Trophoblast cell (in vitro differentiated cells and primary cell): ENCODE results near the gene PLA2G3.

Source experiments
- DNase-seq, 2 donors: peaks; one replicate each; pipeline ENCODE4 v3.0.0-alpha.2; 2016
- H2AFZ ChIP-seq: 2 replicates; pipeline ENCODE4 v1.6.1; 2013; ENCODE audit warnings: low read length, moderate library complexity, mild to moderate bottlenecking; ENCODE audit not compliant: insufficient read depth, poor library complexity
- H2AK5ac ChIP-seq: 2 replicates; pipeline ENCODE4 v1.6.1; 2013; ENCODE audit warnings: mild to moderate bottlenecking, low read length
- H2BK120ac ChIP-seq: 2 replicates; pipeline ENCODE4 v1.6.1; 2013; ENCODE audit warnings: low read length, mild to moderate bottlenecking, moderate library complexity; ENCODE audit not compliant: insufficient read depth, poor library complexity
- H2BK12ac ChIP-seq: 2 replicates; pipeline ENCODE4 v1.6.1; 2013; ENCODE audit warnings: mild to moderate bottlenecking, low read length, moderate library complexity
- H2BK5ac ChIP-seq: 2 replicates; pipeline ENCODE4 v1.6.1; 2013; ENCODE audit warnings: low read length, low read depth, moderate library complexity, mild to moderate bottlenecking; ENCODE audit not compliant: poor library complexity
- H3K14ac ChIP-seq: 2 replicates; pipeline ENCODE4 v1.6.1; 2013; ENCODE audit warnings: mild to moderate bottlenecking, low read length
- H3K18ac ChIP-seq: 2 replicates; pipeline ENCODE4 v1.6.1; 2013; ENCODE audit warnings: mild to moderate bottlenecking, low read length
- H3K23ac ChIP-seq: 2 replicates; pipeline ENCODE4 v1.6.1; 2013; ENCODE audit warnings: low read length
- H3K27ac ChIP-seq: 2 replicates; pipeline ENCODE4 v1.5.1; 2013; ENCODE audit warnings: low read depth, mild to moderate bottlenecking, inconsistent platforms, low read length, moderate library complexity
- H3K27me3 ChIP-seq: 2 replicates; pipeline ENCODE4 v1.6.1; 2013; ENCODE audit warnings: inconsistent platforms, mild to moderate bottlenecking, low read length, moderate library complexity; ENCODE audit not compliant: insufficient read depth
- H3K36me3 ChIP-seq, 2 experiments: 1 replicate in 1 of 2; 2 replicates in 1 of 2; pipeline ENCODE4 v1.6.1; 2013; ENCODE audit warnings: low read length in 2 of 2, mild to moderate bottlenecking in 2 of 2, moderate library complexity in 1 of 2; ENCODE audit not compliant: insufficient read depth in 2 of 2, control insufficient read depth in 1 of 2
- H3K4ac ChIP-seq: 2 replicates; pipeline ENCODE4 v1.6.1; 2013; ENCODE audit warnings: low read depth, mild to moderate bottlenecking, low read length, moderate library complexity
- H3K4me1 ChIP-seq, 2 experiments: 1 replicate in 1 of 2; 2 replicates in 1 of 2; pipeline ENCODE4 v1.6.1; 2013; ENCODE audit warnings: low read length in 2 of 2, mild to moderate bottlenecking in 2 of 2, moderate library complexity in 1 of 2; ENCODE audit not compliant: insufficient read depth in 2 of 2, control insufficient read depth in 1 of 2
- H3K4me2 ChIP-seq: 2 replicates; pipeline ENCODE4 v1.6.1; 2013; ENCODE audit warnings: inconsistent platforms, mild to moderate bottlenecking, low read length, moderate library complexity
- H3K4me3 ChIP-seq: 2 replicates; pipeline ENCODE4 v1.5.1; 2013; ENCODE audit warnings: mild to moderate bottlenecking, low read depth, low read length, inconsistent platforms
- H3K79me1 ChIP-seq: one replicate; pipeline ENCODE4 v1.6.1; 2013; ENCODE audit warnings: low read length
- H3K79me2 ChIP-seq: 2 replicates; pipeline ENCODE4 v1.6.1; 2013; ENCODE audit warnings: low read length, mild to moderate bottlenecking; ENCODE audit not compliant: control insufficient read depth, insufficient read depth, poor library complexity
- H3K9ac ChIP-seq: 2 replicates; pipeline ENCODE4 v1.6.1; 2013; ENCODE audit warnings: mild to moderate bottlenecking, low read length
- H3K9me3 ChIP-seq: 2 replicates; pipeline ENCODE4 v1.6.1; 2013; ENCODE audit warnings: low read depth, mild to moderate bottlenecking, control low read depth, inconsistent platforms, low read length; ENCODE audit not compliant: insufficient read depth
- H4K12ac ChIP-seq: 2 replicates; pipeline ENCODE4 v1.6.1; 2013; ENCODE audit warnings: low read depth, mild to moderate bottlenecking, low read length, moderate library complexity
- H4K8ac ChIP-seq: 2 replicates; pipeline ENCODE4 v1.6.1; 2013; ENCODE audit warnings: low read depth, mild to moderate bottlenecking, low read length, moderate library complexity
- H4K91ac ChIP-seq: one replicate; pipeline ENCODE4 v1.6.1; 2013; ENCODE audit warnings: low read depth, mild to moderate bottlenecking, low read length, moderate library complexity
- WGBS: extraction: QIAGEN DNeasy Blood & Tissue Kit; methylation state at CpG from one replicate; pipeline ENCODE4 v1.1.7; 2013; ENCODE audit warnings: missing lambda C conversion rate; ENCODE audit not compliant: insufficient read length, insufficient coverage; ENCODE audit errors: extremely low coverage; 5-methylcytosine and 5-hydroxymethylcytosine counted together

PLA2G3 gene

DNA sequence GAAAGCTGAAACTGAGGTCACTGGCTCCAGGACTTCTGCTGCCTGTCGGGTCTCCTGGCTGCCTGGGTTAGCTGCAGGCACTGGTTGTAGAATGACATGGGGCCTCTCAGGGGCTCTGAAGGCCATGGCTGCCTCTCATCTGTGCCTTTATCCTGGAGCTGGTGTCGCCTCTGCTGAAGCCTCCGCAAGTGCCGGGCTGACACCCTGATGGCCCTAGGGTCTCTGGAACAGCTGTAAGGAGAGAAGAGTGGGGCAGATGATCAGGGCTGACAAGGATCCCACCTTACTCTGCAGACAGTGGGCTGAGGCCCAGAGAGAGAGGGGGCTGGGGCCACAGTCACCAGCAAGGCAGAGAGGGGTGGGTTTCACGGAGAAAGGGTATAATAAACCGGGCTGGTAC lies 4.6 kb downstream of the PLA2G3 start:
- H3K4ac ChIP-seq: no peak overlapping the region
- WGBS: no CpG with 5 or more reads among the region's 6 CpGs
- no peak overlapping the region for H3K27ac ChIP-seq
- H3K79me2 ChIP-seq: no peaks in the 10 kb centered on the region
- H3K18ac ChIP-seq: no peak overlapping the region
- no peaks in the 10 kb centered on the region for H3K4me1 ChIP-seq
- H3K4me3 ChIP-seq: no peak overlapping the region
- H3K14ac ChIP-seq: no peak overlapping the region
- no peak overlapping the region for H2BK5ac ChIP-seq
- H2AFZ ChIP-seq: no peak overlapping the region
- H3K4me2 ChIP-seq: no peak overlapping the region
- H3K36me3 ChIP-seq: no peaks in the 10 kb centered on the region
- DNase-seq: no peak
- H4K12ac ChIP-seq: no peak overlapping the region
- H2BK120ac ChIP-seq: no peak overlapping the region
- no peak overlapping the region for H3K23ac ChIP-seq
- no peak overlapping the region for H2AK5ac ChIP-seq
- H4K91ac ChIP-seq: no peak overlapping the region
- H4K8ac ChIP-seq: no peak overlapping the region
- H3K27me3 ChIP-seq: no peaks in the 10 kb centered on the region
- no peak overlapping the region for H3K9ac ChIP-seq
- H3K9me3 ChIP-seq: no peaks in the 10 kb centered on the region
- H3K79me1 ChIP-seq: no peaks in the 10 kb centered on the region
- H2BK12ac ChIP-seq: no peak overlapping the region

DNA sequence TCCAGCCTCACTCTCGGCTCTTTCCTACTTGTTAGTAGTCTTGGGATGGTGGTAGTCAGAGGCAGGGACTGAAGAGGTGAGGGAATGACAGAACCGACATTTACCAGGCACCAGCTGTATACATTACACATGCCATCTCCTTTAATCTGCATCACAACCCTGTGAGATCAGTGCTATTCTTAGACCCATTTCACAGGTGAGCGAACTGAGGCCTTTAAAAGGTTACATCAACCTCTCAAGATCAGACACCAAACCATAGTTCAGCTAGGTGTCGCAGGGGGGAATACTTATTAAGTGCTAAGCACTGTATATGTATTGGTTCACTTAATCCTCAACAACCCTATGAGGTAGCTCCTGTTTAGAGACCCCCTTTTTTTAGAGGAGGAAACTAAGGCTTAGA lies 5.6 kb downstream of the PLA2G3 start:
- no peak overlapping the region for H4K91ac ChIP-seq
- H2BK12ac ChIP-seq: no peak overlapping the region
- no peaks in the 10 kb centered on the region for H3K9me3 ChIP-seq
- H3K36me3 ChIP-seq: no peaks in the 10 kb centered on the region
- H2BK5ac ChIP-seq: no peak overlapping the region
- no peak overlapping the region for H3K14ac ChIP-seq
- no peak for DNase-seq
- H3K18ac ChIP-seq: no peak overlapping the region
- H2AFZ ChIP-seq: no peak overlapping the region
- H2BK120ac ChIP-seq: no peak overlapping the region
- no peaks in the 10 kb centered on the region for H3K79me2 ChIP-seq
- H3K4me2 ChIP-seq: no peak overlapping the region
- H3K9ac ChIP-seq: no peak overlapping the region
- H3K4me3 ChIP-seq: no peak overlapping the region
- H4K8ac ChIP-seq: no peak overlapping the region
- H3K4ac ChIP-seq: no peak overlapping the region
- H3K79me1 ChIP-seq: no peaks in the 10 kb centered on the region
- WGBS: no CpG with 5 or more reads among the region's 4 CpGs
- H4K12ac ChIP-seq: no peak overlapping the region
- H3K27me3 ChIP-seq: no peaks in the 10 kb centered on the region
- H3K23ac ChIP-seq: no peak overlapping the region
- H3K4me1 ChIP-seq: no peaks in the 10 kb centered on the region
- no peak overlapping the region for H3K27ac ChIP-seq
- no peak overlapping the region for H2AK5ac ChIP-seq

DNA sequence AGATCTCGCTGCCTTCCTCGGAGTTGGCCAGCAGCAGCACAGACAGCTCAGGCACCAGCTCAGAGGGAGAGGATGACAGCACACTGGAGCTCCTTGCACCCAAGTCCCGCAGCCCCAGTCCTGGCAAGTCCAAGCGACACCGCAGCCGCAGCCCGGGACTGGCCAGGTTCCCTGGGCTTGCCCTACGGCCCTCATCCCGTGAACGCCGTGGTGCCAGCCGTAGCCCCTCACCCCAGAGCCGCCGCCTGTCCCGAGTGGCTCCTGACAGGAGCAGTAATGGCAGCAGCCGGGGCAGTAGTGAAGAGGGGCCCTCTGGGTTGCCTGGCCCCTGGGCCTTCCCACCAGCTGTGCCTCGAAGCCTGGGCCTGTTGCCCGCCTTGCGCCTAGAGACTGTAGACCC lies 6.4 kb downstream of the PLA2G3 start:
- no peak overlapping the region for H4K8ac ChIP-seq
- no peak overlapping the region for H3K27ac ChIP-seq
- no peak for DNase-seq
- H3K9ac ChIP-seq: no peak overlapping the region
- no CpG with 5 or more reads among the region's 19 CpGs for WGBS
- H3K79me2 ChIP-seq: no peaks in the 10 kb centered on the region
- H3K23ac ChIP-seq: no peak overlapping the region
- no peaks in the 10 kb centered on the region for H3K36me3 ChIP-seq
- H2BK5ac ChIP-seq: no peak overlapping the region
- no peak overlapping the region for H2AK5ac ChIP-seq
- no peak overlapping the region for H3K4me2 ChIP-seq
- H3K4me1 ChIP-seq: no peaks in the 10 kb centered on the region
- no peaks in the 10 kb centered on the region for H3K9me3 ChIP-seq
- H3K14ac ChIP-seq: no peak overlapping the region
- H3K4ac ChIP-seq: no peak overlapping the region
- no peak overlapping the region for H4K91ac ChIP-seq
- no peaks in the 10 kb centered on the region for H3K27me3 ChIP-seq
- H3K4me3 ChIP-seq: no peak overlapping the region
- no peak overlapping the region for H2BK12ac ChIP-seq
- no peak overlapping the region for H3K18ac ChIP-seq
- H4K12ac ChIP-seq: no peak overlapping the region
- H3K79me1 ChIP-seq: no peaks in the 10 kb centered on the region
- no peak overlapping the region for H2AFZ ChIP-seq
- H2BK120ac ChIP-seq: no peak overlapping the region

DNA sequence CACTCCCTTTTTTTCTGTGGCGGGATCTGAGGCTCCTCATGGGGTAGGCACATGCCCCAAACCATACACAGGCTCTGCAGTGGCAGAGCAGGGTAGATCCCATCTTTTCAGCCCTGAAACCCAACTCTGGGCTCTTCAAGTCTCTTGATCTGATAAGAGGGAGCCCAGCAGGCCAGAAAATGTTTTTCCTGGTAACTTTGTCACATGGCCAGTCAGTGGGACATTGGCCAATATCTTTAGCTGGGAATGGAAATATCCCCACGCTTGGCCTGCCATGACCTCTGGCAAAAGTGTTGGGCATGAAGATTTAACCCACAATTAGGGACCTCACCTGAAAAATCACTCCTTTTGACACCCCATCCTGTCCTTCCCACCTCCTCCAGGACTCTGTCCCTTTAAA lies 9.4 kb downstream of the PLA2G3 start:
- H3K4ac ChIP-seq: no peak overlapping the region
- H3K18ac ChIP-seq: no peak overlapping the region
- no peaks in the 10 kb centered on the region for H3K4me1 ChIP-seq
- no peak overlapping the region for H3K27ac ChIP-seq
- no peak overlapping the region for H2BK5ac ChIP-seq
- H2AFZ ChIP-seq: no peak overlapping the region
- no peaks in the 10 kb centered on the region for H3K79me1 ChIP-seq
- no peak overlapping the region for H2BK120ac ChIP-seq
- H3K9me3 ChIP-seq: no peaks in the 10 kb centered on the region
- no peaks in the 10 kb centered on the region for H3K27me3 ChIP-seq
- H4K8ac ChIP-seq: no peak overlapping the region
- peaks cover 0 to 2% of the 10 kb centered on the region in 2 experiments for H3K36me3 ChIP-seq
- H3K79me2 ChIP-seq: no peaks in the 10 kb centered on the region
- H3K4me3 ChIP-seq: no peak overlapping the region
- H3K14ac ChIP-seq: no peak overlapping the region
- no peak for DNase-seq
- H2BK12ac ChIP-seq: no peak overlapping the region
- no peak overlapping the region for H4K91ac ChIP-seq
- no peak overlapping the region for H4K12ac ChIP-seq
- H2AK5ac ChIP-seq: no peak overlapping the region
- H3K4me2 ChIP-seq: no peak overlapping the region
- H3K23ac ChIP-seq: no peak overlapping the region
- H3K9ac ChIP-seq: no peak overlapping the region
- no CpG with 5 or more reads among the region's 2 CpGs for WGBS
